GM19438 (cell line): ENCODE results near the gene SLC28A1.
"Not testable (repeated sequence)": the region's sequence is repeated elsewhere in the genome, so short reads cannot be mapped to it uniquely, and the experiment has no call there.

Experiments
- ATAC-seq: cut with Tn5 transposase; IDR thresholded peaks from one replicate; pipeline ENCODE4 v1.9.1; 2021; ENCODE audit warnings: low read depth; ENCODE audit not compliant: unreplicated experiment

The SLC28A1 gene

GRCh38 chr15:84961707-84962106, 77.2 kb downstream of the SLC28A1 start:
- no peak for ATAC-seq

GRCh38 chr15:84962955-84963354, 78.5 kb downstream of the SLC28A1 start:
- no peak for ATAC-seq

- no peak for ATAC-seq
Observed at GRCh38 chr15:84967380-84967779, 82.9 kb downstream of the SLC28A1 start.

- ATAC-seq = no peak
Observed at GRCh38 chr15:84968301-84968700, 83.8 kb downstream of the SLC28A1 start.

GRCh38 chr15:84969257-84969656, 84.8 kb downstream of the SLC28A1 start:
- ATAC-seq = no peak

GRCh38 chr15:84970843-84971242, 86.4 kb downstream of the SLC28A1 start:
- no peak for ATAC-seq

GRCh38 chr15:84973492-84974460, 89.3 kb downstream of the SLC28A1 start:
- ATAC-seq = no peak

GRCh38 chr15:84975871-84976351, 91.4 kb downstream of the SLC28A1 start:
- ATAC-seq = no peak

GRCh38 chr15:84976746-84977345, 92.4 kb downstream of the SLC28A1 start:
- no peak for ATAC-seq

GRCh38 chr15:84979651-84980050, 95.2 kb downstream of the SLC28A1 start:
- no peak for ATAC-seq

GRCh38 chr15:84980196-84981053, 96.0 kb downstream of the SLC28A1 start:
- ATAC-seq = peak; percentile 52

- peak; percentile 59 for ATAC-seq
Observed at GRCh38 chr15:84981054-84981710, 96.7 kb downstream of the SLC28A1 start.

- peak; percentile 15 for ATAC-seq
Observed at GRCh38 chr15:84981711-84982300, 97.3 kb downstream of the SLC28A1 start, which contains the start of gene PDE8A. TSS of gene PDE8A (plus strand) at chr15:84981856. CDS start at chr15:84982163, 307 bp downstream.

- ATAC-seq = no peak
Observed at GRCh38 chr15:84982301-84982920, 97.9 kb downstream of the SLC28A1 start.

- ATAC-seq = no peak
Observed at GRCh38 chr15:84983294-84983693, 98.8 kb downstream of the SLC28A1 start.

- no peak for ATAC-seq
Observed at GRCh38 chr15:84983711-84984110, 99.2 kb downstream of the SLC28A1 start.

GRCh38 chr15:84985158-84985557, 100.7 kb downstream of the SLC28A1 start:
- no peak for ATAC-seq

GRCh38 chr15:84987351-84987750, 102.9 kb downstream of the SLC28A1 start:
- not testable (repeated sequence) for ATAC-seq

GRCh38 chr15:84987949-84988624, 103.6 kb downstream of the SLC28A1 start:
- ATAC-seq = no peak
